ENCODE data around the gene TACR2.
"Not testable (repeated sequence)": the region's sequence is repeated elsewhere in the genome, so short reads cannot be mapped to it uniquely, and the experiment has no call there.

TACR2 gene

GRCh38 chr10:69416695-69417094, at the start of gene TACR2:
Gene TACR2, minus strand, starts transcription at chr10:69416918. Its CDS starts 595 bp downstream, at chr10:69416323.
- no peak for DNase-seq

DNA sequence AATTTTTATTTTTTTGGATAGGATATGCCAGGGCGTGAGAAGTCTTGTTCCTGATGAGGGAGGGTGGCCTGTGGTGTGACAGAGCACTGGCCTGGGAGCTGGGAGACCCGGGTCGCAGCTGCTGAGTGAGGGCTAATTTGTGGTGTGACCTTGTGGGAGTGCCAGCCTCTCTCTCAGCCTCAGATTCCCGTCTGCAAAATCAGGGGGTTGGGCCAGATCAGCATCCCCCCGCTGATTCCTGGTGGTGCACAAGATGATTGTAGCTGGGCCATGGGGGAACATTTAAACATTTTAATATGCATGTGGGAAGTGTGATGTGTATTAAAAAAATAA, 49.4 kb upstream of the TACR2 start:
- DNase-seq = no peak

DNA sequence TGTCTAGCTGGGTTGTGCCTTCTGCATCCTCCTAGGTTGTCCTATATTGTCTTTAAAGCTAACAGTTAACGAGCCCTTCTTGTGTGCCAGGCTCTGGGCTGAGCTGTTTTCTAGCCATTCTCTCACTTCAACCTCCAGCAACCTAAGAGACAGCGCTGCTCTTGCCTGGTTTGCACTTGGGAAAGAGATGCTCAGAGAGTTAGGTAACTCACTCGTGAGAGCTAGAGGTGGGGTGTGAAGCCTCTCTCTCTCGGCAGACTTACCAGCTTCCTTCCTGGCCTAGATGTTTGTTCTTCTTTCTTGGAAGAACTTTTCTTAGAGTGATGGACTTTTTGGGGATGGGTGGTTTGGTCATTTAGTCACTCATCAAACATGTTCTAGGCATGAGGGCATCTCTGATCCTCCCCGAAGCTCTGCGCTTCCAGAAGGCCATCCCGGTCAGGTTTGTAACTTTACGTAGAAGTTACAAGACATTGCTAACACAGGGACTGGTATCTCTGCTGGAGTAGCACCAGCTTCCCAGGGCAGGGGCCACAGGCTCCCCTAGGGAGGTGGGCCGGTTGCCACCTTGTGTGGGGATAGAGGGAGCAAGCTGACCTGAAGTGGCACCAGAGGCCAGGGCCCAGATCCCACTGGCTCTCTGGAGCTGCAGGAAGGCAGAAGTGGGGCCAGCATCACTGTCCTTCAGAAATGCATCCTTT, 48.9 kb upstream of the TACR2 start:
- no peak for DNase-seq

DNA sequence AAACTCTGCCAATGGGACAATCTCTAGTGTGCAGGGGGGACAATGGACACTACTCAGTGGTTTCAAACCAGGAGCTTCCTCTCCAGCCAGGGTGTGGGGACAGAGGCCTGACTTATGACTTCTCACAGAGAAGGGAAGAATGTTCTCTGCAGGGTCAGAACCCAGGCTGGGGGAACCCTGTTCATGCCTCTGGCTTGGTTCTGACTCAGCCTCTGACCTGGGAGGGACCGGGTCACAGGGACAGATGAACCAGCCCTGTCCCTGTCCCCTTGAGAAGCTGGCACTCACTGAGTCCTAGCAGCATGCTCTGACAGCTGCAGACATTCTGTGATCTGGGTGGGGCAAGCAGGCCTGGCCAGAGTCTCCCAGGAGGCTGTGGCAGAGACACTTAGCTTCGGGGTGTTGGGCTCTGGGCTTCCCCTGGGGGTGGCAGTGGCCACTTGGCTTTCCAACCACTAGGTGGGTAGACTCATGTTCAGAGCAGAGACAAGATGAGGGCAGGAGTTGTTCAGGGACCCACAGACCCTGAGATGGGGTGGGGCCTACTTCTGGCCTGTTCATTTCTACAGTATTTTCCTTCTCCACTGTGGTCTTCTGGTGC, 48.2 kb upstream of the TACR2 start:
- peak in 1 of 2 donors; percentile 24 for DNase-seq

DNA sequence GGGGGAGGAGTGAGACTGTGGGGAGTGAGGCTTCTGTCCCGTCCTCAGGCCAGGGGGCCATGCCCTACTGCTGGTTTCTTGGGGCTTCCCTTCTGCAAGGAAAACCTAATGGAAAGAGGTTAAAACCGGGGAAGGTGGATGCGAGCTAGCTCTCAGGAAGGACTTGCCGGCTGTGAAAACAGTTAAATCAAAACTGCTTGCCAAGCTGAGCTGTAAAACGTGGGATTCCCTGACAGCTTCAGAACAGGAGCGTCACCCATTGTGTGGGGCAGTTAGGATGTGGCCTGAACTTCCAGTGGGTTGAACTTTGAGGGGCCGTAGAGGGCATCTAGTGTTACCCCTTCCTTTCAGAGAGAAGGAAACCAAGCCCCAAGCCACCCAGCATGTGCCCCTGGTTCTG, 47.7 kb upstream of the TACR2 start:
- no peak for DNase-seq

DNA sequence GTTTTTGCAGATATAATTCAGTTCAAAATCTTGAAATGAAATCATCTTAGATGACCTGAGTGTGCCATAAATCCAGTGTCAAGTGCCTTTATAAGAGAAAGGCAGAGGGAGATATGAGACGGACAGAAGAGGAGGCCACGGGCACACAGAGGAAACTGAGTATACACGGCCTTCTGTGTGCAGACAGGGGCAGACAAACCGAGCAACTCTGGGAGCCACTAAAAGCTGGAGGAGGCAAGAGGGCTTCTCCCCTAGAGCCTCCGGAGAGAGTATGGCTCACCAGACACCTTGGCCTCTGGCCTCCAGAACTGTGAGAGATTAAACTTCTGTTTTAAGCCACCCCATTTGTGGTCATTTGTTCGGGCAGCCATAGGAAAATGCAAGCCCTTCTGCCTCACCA, 47.2 kb upstream of the TACR2 start:
- DNase-seq = no peak

- DNase-seq = no peak
Measured at GRCh38 chr10:69461243-69462025, 44.7 kb upstream of the TACR2 start.

DNA sequence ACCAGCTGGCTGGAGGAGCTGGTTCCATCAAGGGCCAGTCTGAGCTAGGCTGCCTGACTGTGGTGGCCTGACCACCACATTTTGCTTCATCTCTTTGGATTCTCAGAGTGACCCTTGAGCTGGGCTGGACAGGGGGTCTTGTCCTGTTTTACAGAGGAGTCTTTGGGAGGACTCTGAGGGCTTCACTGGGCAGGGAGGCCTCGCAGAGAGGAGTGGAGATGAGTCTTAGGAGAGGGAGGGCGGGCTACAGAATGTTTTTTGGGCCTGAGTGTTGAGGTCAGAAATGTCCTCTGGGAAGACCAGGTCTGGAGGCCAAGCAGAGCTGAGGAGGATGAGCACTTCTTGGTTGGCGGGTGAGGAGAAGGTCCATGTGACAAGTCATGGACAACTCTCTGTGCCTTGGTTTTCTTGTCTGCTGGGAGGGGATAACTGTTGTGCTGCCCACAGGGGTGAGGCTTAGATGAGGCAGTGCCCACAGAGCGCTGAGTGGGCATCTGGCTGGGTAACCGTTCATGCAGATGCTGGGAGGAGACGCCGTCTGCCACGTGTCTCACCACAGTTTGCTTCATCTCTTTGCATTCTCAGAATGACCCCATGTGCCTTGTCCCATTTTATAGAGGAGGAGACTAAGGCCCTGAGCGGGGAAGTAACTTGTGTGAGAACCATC, 44.0 kb upstream of the TACR2 start:
- DNase-seq = no peak

DNA sequence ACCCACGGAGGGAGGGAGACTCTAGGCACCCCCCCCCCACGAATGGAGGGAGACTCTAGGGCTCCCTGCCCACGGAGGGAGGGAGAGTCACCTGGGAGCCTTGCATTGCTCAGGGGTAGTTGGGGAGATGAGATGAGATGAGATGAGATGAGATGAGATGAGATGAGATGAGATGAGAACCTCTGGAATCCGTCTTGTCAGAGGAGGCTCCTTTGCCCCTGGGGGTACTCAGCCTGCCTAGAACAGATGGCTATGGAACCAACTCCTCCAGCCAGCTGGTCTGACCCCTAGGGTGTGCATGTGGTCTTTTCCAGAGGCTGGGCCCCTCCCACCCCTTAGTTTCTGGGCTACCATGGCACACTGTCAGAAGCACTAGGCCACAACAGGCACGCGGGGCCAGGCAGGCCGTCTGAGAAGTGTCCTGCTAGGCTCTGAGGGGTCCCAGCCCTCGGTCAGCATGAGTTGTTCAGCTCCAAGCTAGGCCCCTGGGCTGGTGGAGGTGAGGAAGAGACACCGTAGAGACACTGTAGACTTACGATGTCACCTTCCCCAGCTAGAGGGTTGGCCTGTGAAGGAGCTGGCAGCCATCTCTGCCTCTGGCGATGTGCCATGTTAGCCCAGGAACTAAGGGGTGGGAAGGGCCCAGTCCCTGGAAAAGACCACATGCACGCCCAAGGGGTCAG, 43.3 kb upstream of the TACR2 start:
- DNase-seq = no peak

- no peak for DNase-seq
Measured at GRCh38 chr10:69459101-69459790, 42.5 kb upstream of the TACR2 start.

DNA sequence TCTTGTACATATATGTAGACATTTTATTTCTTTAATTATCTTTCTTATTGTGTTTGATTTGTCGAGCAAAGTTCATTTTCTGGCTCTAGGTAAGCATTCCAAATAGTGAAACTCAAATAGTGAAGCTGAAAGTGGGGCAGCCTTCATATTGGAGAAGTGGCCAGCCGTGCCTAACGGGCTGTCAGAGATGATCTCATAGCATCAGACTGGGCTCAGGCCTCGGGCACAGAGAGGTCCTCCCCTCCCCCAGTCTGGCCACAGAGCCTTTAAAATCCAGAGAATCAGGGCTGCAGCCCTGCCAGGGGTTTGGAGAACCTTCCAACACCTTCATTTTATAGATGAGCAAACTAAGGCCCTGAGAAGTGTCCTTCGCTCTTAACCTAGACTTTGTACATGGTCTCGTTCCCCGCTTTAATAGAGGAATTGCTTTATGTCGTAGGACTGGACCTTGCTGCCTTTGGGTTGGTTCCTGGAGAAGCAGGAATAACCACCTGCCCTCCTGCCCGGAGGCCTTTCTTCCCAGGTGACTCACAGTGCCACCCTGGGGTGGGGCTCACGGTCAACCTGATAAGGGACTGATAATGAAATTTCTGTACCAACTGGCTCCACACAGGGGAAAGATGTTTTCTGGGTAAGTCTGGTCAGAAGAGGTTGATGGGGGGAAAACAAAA, 41.8 kb upstream of the TACR2 start:
- DNase-seq = no peak

DNA sequence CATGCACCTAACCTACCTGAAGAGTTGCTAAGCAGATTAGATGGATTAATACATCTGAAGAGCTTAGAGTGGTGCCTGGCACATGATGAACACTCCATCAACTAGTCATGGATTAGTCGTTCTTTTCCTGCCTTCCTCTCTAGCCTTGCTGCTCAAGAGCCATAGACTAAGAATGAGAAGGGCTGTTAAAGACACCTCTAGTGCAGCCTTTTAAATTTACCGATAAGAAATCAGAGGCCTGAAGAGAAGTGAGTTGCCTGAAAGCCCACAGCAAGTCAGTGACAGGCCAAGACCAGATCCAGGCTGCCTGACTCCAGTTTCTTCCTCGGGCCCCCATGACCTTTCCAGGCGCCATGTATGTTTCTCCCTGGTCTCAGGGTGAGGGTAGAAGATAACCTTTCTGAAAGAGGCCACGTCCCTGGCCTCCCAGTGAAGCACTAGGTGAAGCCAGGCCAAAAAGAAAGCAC, 41.1 kb upstream of the TACR2 start:
- no peak for DNase-seq

GRCh38 chr10:69456880-69457693, 40.4 kb upstream of the TACR2 start:
- no peak for DNase-seq

- DNase-seq = no peak
Measured at GRCh38 chr10:69455006-69455763, 38.5 kb upstream of the TACR2 start.

DNA sequence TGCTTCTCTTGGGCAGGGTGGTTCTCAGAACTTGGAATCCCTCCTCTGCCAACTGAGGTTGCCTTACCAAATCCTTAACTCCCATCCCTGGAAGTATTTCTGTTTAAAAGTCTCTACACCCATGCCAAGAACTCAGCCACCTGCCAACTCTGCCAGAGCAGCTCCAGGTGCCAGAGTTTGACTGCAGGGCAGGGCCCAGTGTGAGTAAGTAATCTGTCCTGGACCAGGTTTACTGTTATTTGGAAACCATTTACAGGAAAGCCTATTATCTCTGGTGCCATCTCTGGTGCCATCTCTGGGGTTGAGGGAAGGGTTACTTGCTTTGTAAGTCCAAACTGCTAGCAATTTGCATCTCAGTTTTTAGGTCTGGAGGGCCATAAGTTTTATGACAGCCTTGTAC, 37.1 kb upstream of the TACR2 start:
- no peak for DNase-seq

- DNase-seq = no peak
Measured at GRCh38 chr10:69452676-69453415, 36.1 kb upstream of the TACR2 start.

- DNase-seq = no peak
Measured at GRCh38 chr10:69451784-69452251, 35.1 kb upstream of the TACR2 start.

GRCh38 chr10:69451209-69451783, 34.6 kb upstream of the TACR2 start, which contains the start of gene TSPAN15:
Gene TSPAN15, plus strand, starts transcription at chr10:69451465. Its CDS starts 130 bp downstream, at chr10:69451595.
- DNase-seq = peak; percentile 80 to 86

DNA sequence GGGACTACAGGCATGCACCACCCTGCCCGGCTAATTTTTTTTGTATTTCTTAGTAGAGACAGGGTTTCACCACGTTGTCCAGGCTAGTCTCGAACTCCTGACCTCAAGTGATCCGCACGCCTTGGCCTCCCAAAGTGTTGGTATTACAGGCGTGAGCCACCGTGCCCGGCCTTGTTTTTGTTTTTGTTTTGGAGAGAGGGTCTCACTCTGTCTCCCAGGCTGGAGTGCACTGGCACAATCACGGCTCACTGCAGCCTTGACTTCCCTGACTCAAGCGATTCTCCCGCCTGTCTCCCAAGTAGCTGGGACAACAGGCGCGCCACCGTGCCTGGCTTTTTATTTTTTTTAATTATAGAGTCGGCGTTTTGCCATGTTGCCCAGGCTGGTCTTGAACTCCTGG, 33.7 kb upstream of the TACR2 start:
- not testable (repeated sequence) for DNase-seq

All from CD4-positive, alpha-beta T cell treated with Interleukin-1 beta for 1 hour (primary cell).